ENCODE results near the gene FCRL5. TPM values are rescaled to one million over a fixed set of nuclear protein-coding genes. Genes with fewer than 3 reads are reported as not detected.
"Not testable (repeated sequence)": the region's sequence is repeated elsewhere in the genome, so short reads cannot be mapped to it uniquely, and the experiment has no call there.

Gene FCRL5
- total and polyA plus RNA-seq, 2 donors from 2014 or later, result 10.3 TPM; not detected in 1

DNA sequence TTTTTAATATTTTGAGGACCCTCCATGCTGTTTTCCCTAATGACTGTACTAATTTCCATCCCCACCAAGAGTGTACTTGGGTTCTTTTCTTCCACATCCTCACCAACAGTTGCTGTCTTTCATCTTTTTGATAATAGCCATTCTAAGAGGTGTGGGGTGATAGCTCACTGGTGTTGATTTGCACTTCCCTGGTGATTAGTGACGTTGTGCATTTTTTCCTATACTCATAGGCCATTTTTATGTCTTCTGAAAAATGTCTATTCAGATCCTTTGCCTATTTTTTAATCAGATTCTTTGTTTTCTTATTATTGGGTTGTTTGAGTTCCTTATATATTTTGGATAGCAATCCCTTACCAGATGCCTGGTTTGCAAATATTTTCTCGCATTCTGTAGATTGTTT is 64.2 kb downstream of the FCRL5 start:
- Histone ChIP-seq H3K9me3 (ENCODE audit: control insufficient read depth in 2 of 3, insufficient read depth in 1 of 3, low read length in 3 of 3) (no peaks in the 10 kb centered on the region), H3K4me3 (ENCODE audit: low read length in 3 of 3) (no peak overlapping the region), H3K4me1 (ENCODE audit: control insufficient read depth in 2 of 3, insufficient read depth in 2 of 3, low read depth in 1 of 3, low read length in 3 of 3) (no peaks in the 10 kb centered on the region), H3K27ac (ENCODE audit: low read depth in 2 of 2, low read length in 2 of 2) (no peak overlapping the region), H3K9ac (ENCODE audit: low read length in 3 of 3) (no peak overlapping the region), H3K36me3 (ENCODE audit: control insufficient read depth in 2 of 3, insufficient read depth in 3 of 3, low read length in 3 of 3) (no peaks in the 10 kb centered on the region), H3K27me3 (ENCODE audit: control insufficient read depth, insufficient read depth, low read length) (no peaks in the 10 kb centered on the region)
- intact Hi-C loops (cut with DNase I), result loop anchor here (10.0 kb wide), 2 partner anchors 113 to 293 kb away; no protein-coding TSS in a partner anchor
- TF ChIP-seq, protein P1, sequence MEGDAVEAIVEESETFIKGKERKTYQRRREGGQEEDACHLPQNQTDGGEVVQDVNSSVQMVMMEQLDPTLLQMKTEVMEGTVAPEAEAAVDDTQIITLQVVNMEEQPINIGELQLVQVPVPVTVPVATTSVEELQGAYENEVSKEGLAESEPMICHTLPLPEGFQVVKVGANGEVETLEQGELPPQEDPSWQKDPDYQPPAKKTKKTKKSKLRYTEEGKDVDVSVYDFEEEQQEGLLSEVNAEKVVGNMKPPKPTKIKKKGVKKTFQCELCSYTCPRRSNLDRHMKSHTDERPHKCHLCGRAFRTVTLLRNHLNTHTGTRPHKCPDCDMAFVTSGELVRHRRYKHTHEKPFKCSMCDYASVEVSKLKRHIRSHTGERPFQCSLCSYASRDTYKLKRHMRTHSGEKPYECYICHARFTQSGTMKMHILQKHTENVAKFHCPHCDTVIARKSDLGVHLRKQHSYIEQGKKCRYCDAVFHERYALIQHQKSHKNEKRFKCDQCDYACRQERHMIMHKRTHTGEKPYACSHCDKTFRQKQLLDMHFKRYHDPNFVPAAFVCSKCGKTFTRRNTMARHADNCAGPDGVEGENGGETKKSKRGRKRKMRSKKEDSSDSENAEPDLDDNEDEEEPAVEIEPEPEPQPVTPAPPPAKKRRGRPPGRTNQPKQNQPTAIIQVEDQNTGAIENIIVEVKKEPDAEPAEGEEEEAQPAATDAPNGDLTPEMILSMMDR (IDR thresholded peaks at IDR 0.05; ENCODE audit: borderline replicate concordance, extremely low read depth, insufficient read depth), result no peak
- no peak for FAIRE-seq
- DNase-seq, result no peak

DNA sequence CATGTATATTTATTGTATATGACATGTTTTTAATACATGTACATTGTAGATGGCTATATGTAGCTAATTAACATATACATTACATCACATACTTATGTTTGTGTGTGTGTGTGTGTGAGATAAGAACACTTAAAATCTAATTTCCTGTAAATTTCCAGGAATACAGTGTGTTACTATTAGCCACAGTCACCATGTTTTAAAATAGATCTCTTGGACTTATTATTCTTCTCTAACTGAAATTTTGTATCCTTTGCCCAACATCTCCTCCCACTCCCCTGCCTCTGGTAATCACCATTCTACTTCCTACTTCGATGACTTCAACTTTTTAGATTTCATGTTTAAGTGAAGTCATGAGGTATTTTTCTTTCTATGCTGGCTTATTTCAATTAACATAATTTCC is 64.8 kb downstream of the FCRL5 start:
- intact Hi-C loops (cut with DNase I), result loop anchor here (10.0 kb wide), 2 partner anchors 113 to 293 kb away; no protein-coding TSS in a partner anchor
- no peaks in the 10 kb centered on the region for H3K27me3 ChIP-seq (ENCODE audit: control insufficient read depth, insufficient read depth, low read length)
- no peak overlapping the region for H3K9ac ChIP-seq (ENCODE audit: low read length in 3 of 3)
- H3K9me3 ChIP-seq (ENCODE audit: control insufficient read depth in 2 of 3, insufficient read depth in 1 of 3, low read length in 3 of 3), result no peaks in the 10 kb centered on the region
- H3K4me3 ChIP-seq (ENCODE audit: low read length in 3 of 3), result no peak overlapping the region
- H3K4me1 ChIP-seq (ENCODE audit: control insufficient read depth in 2 of 3, insufficient read depth in 2 of 3, low read depth in 1 of 3, low read length in 3 of 3), result no peaks in the 10 kb centered on the region
- no peak overlapping the region for H3K27ac ChIP-seq (ENCODE audit: low read depth in 2 of 2, low read length in 2 of 2)
- no peak for FAIRE-seq
- no peak for DNase-seq
- TF ChIP-seq, protein P1 (IDR thresholded peaks at IDR 0.05; ENCODE audit: borderline replicate concordance, extremely low read depth, insufficient read depth), result no peak
- no peaks in the 10 kb centered on the region for H3K36me3 ChIP-seq (ENCODE audit: control insufficient read depth in 2 of 3, insufficient read depth in 3 of 3, low read length in 3 of 3)

DNA sequence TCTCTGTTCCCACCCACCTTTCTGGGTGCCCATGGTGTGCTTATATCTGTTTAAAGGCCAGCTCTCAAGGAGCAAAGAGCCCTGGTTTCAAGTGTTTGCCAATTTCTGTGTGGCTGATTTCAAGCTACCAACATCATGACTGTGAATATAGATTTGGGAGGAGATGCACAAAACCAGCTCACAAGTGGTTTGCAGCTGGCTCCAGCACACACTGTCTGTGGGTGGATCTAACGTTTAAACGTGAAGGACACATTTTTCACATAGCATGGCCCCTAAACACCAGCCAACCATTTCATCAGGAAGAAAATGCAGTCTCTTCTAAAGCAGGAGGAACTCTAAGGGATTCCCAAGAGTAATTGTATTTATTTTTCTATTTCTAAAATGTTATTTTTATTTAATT is 65.2 kb downstream of the FCRL5 start:
- TF ChIP-seq, protein P1 (IDR thresholded peaks at IDR 0.05; ENCODE audit: borderline replicate concordance, extremely low read depth, insufficient read depth), result no peak
- Histone ChIP-seq H3K9me3 (ENCODE audit: control insufficient read depth in 2 of 3, insufficient read depth in 1 of 3, low read length in 3 of 3) (no peaks in the 10 kb centered on the region), H3K9ac (ENCODE audit: low read length in 3 of 3) (no peak overlapping the region), H3K4me1 (ENCODE audit: control insufficient read depth in 2 of 3, insufficient read depth in 2 of 3, low read depth in 1 of 3, low read length in 3 of 3) (no peaks in the 10 kb centered on the region), H3K27ac (ENCODE audit: low read depth in 2 of 2, low read length in 2 of 2) (no peak overlapping the region), H3K4me3 (ENCODE audit: low read length in 3 of 3) (no peak overlapping the region), H3K36me3 (ENCODE audit: control insufficient read depth in 2 of 3, insufficient read depth in 3 of 3, low read length in 3 of 3) (no peaks in the 10 kb centered on the region), H3K27me3 (ENCODE audit: control insufficient read depth, insufficient read depth, low read length) (no peaks in the 10 kb centered on the region)
- intact Hi-C loops (cut with DNase I), result loop anchor here (10.0 kb wide), 2 partner anchors 112 to 292 kb away; no protein-coding TSS in a partner anchor
- no peak for FAIRE-seq
- no peak for DNase-seq

DNA sequence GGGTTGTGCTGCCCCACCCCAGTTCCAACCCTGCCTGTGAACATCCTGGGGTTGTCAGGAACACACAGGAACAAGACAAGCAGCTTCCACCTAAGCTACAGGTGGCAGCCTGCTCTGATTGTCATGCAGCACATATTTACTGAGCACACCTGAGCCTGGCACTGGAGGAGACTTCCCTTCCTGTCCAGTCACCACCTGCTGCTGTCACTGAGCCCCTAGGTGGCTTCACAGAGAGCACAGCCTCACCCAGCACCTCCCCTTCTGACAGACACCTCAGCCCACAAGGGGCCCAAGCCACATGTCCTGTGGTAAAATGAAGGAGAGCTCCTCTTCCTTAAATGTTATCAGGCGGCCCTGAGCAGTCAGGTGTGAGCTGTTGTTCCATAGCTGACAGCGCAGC is 65.9 kb downstream of the FCRL5 start:
- not testable (repeated sequence) for H3K9ac ChIP-seq (ENCODE audit: low read length in 3 of 3); H3K9me3 ChIP-seq (ENCODE audit: control insufficient read depth in 2 of 3, insufficient read depth in 1 of 3, low read length in 3 of 3); H3K36me3 ChIP-seq (ENCODE audit: control insufficient read depth in 2 of 3, insufficient read depth in 3 of 3, low read length in 3 of 3); H3K27me3 ChIP-seq (ENCODE audit: control insufficient read depth, insufficient read depth, low read length); H3K4me3 ChIP-seq (ENCODE audit: low read length in 3 of 3); H3K27ac ChIP-seq (ENCODE audit: low read depth in 2 of 2, low read length in 2 of 2); H3K4me1 ChIP-seq (ENCODE audit: control insufficient read depth in 2 of 3, insufficient read depth in 2 of 3, low read depth in 1 of 3, low read length in 3 of 3); FAIRE-seq; DNase-seq
- intact Hi-C loops (cut with DNase I), result loop anchor here (10.0 kb wide), 2 partner anchors 112 to 292 kb away; no protein-coding TSS in a partner anchor
